GM18870 (cell line): ENCODE measurements around the gene IL12B.
"Not testable (repeated sequence)": the region's sequence is repeated elsewhere in the genome, so short reads cannot be mapped to it uniquely, and the experiment has no call there.

ENCODE experiments used
- ATAC-seq: cut with Tn5 transposase; IDR thresholded peaks from one replicate; pipeline ENCODE4 v1.9.1; 2021; ENCODE audit warnings: moderate library complexity; ENCODE audit not compliant: unreplicated experiment

The IL12B gene

GRCh38 chr5:159330131-159330800 lies at the start of gene IL12B:
Gene IL12B (minus strand): TSS chr5:159330487. CDS start chr5:159326782, 3,705 bp downstream.
- ATAC-seq, result no peak

- no peak for ATAC-seq
These were observed 47.4 kb upstream of the IL12B start for GRCh38 chr5:159377653-159378052.

GRCh38 chr5:159367866-159368265 lies 37.6 kb upstream of the IL12B start:
- not testable (repeated sequence) for ATAC-seq

- not testable (repeated sequence) for ATAC-seq
These were observed 36.5 kb upstream of the IL12B start for GRCh38 chr5:159366776-159367175.

GRCh38 chr5:159362220-159362619 lies 31.9 kb upstream of the IL12B start:
- no peak for ATAC-seq

- ATAC-seq, result not testable (repeated sequence)
These were observed 29.6 kb upstream of the IL12B start for GRCh38 chr5:159359871-159360270.

GRCh38 chr5:159359408-159359807 lies 29.1 kb upstream of the IL12B start:
- no peak for ATAC-seq

- ATAC-seq, result no peak
These were observed 23.5 kb upstream of the IL12B start for GRCh38 chr5:159353661-159354252.

- ATAC-seq, result not testable (repeated sequence)
These were observed 20.4 kb upstream of the IL12B start for GRCh38 chr5:159350644-159351043.

GRCh38 chr5:159350216-159350615 lies 19.9 kb upstream of the IL12B start:
- not testable (repeated sequence) for ATAC-seq

GRCh38 chr5:159345861-159346260 lies 15.6 kb upstream of the IL12B start:
- ATAC-seq, result no peak

- ATAC-seq, result no peak
These were observed 15.0 kb upstream of the IL12B start for GRCh38 chr5:159345336-159345735.

GRCh38 chr5:159343295-159344094 lies 13.2 kb upstream of the IL12B start:
- no peak for ATAC-seq

- no peak for ATAC-seq
These were observed 12.6 kb upstream of the IL12B start for GRCh38 chr5:159342840-159343239.

- no peak for ATAC-seq
These were observed 11.6 kb upstream of the IL12B start for GRCh38 chr5:159341906-159342310.

GRCh38 chr5:159341145-159341544 lies 10.9 kb upstream of the IL12B start:
- no peak for ATAC-seq

- no peak for ATAC-seq
These were observed 10.2 kb upstream of the IL12B start for GRCh38 chr5:159340511-159340910.

GRCh38 chr5:159339460-159339859 lies 9.2 kb upstream of the IL12B start:
- no peak for ATAC-seq

- no peak for ATAC-seq
These were observed 7.8 kb upstream of the IL12B start for GRCh38 chr5:159338118-159338517.

GRCh38 chr5:159337016-159337955 lies 7.0 kb upstream of the IL12B start:
- ATAC-seq, result no peak

- no peak for ATAC-seq
These were observed 6.3 kb upstream of the IL12B start for GRCh38 chr5:159336586-159336985.
